Endodermal cell (in vitro differentiated cells): Measurements from ENCODE around the gene EMX2. TPM values are rescaled to one million over a fixed set of nuclear protein-coding genes. Genes with fewer than 3 reads are reported as not detected.

Source experiments
- DNase-seq: peaks from one replicate; pipeline ENCODE4 v3.0.0-alpha.2; 2017
- H3K27ac ChIP-seq: 2 replicates; pipeline ENCODE4 v1.5.1; 2013; ENCODE audit warnings: mild to moderate bottlenecking, low read depth, low read length, moderate library complexity
- H3K27me3 ChIP-seq: 2 replicates; pipeline ENCODE4 v1.6.1; 2013; ENCODE audit warnings: mild to moderate bottlenecking, low read length, moderate library complexity; ENCODE audit not compliant: insufficient read depth, control insufficient read depth, poor library complexity, severe bottlenecking
- H3K36me3 ChIP-seq: 2 replicates; pipeline ENCODE4 v1.7.0; 2013; ENCODE audit warnings: mild to moderate bottlenecking, low read length, moderate library complexity; ENCODE audit not compliant: control insufficient read depth, insufficient read depth
- H3K4me1 ChIP-seq: one replicate; pipeline ENCODE4 v1.7.0; 2013; ENCODE audit warnings: low read length; ENCODE audit not compliant: control insufficient read depth, insufficient read depth
- H3K4me3 ChIP-seq: 2 replicates; pipeline ENCODE4 v1.5.1; 2013; ENCODE audit warnings: mild to moderate bottlenecking, low read length, moderate library complexity
- H3K9ac ChIP-seq: 2 replicates; pipeline ENCODE4 v1.6.1; 2013; ENCODE audit warnings: mild to moderate bottlenecking, low read length, moderate library complexity; ENCODE audit not compliant: poor library complexity, severe bottlenecking; ENCODE audit errors: extremely low read depth
- H3K9me3 ChIP-seq: 2 replicates; pipeline ENCODE4 v1.6.1; 2013; ENCODE audit warnings: mild to moderate bottlenecking, low read length, moderate library complexity; ENCODE audit not compliant: control insufficient read depth
- H3K27ac Mint-ChIP-seq: 2 replicates; pipeline ENCODE4 v1.8.0; 2020; ENCODE audit warnings: mixed read lengths
- H3K27me3 Mint-ChIP-seq: 2 replicates; pipeline ENCODE4 v1.8.0; 2021; ENCODE audit warnings: mild to moderate bottlenecking, mixed read lengths; ENCODE audit not compliant: insufficient read depth
- H3K36me3 Mint-ChIP-seq: 2 replicates; pipeline ENCODE4 v1.8.0; 2020; ENCODE audit warnings: low read depth, mixed read lengths
- H3K4me1 Mint-ChIP-seq: 2 replicates; pipeline ENCODE4 v1.8.0; 2020; ENCODE audit warnings: mixed read lengths
- H3K4me3 Mint-ChIP-seq: 2 replicates; pipeline ENCODE4 v1.8.0; 2020; ENCODE audit warnings: mild to moderate bottlenecking, moderate library complexity, mixed read lengths
- H3K9me3 Mint-ChIP-seq: 2 replicates; pipeline ENCODE4 v1.8.0; 2020; ENCODE audit warnings: mild to moderate bottlenecking, mixed read lengths
- CTCF ChIP-seq: fragments of 200-600 bp; sonication (generic); conservative IDR thresholded peaks from 2 replicates; pipeline ENCODE4 v1.5.0; 2021; ENCODE audit warnings: antibody characterized with exemption, mild to moderate bottlenecking
- WGBS, 2 experiments: methylation state at CpG; one replicate each; pipeline versions ENCODE4 v1.1.5 to v1.1.7; 2013; ENCODE audit warnings: missing lambda C conversion rate in 2 of 2, mixed read lengths in 1 of 2; ENCODE audit not compliant: insufficient coverage in 1 of 2, insufficient read length in 1 of 2; 5-methylcytosine and 5-hydroxymethylcytosine counted together
- total RNA-seq, 2 donors: library from RNA; stranded (reverse); fragmentation: NEBNext Ultra II Directional in 1 of 2; extraction: Animal tissue kit (Norgen Biotek cat#: 25700) in 1 of 2; gene quantifications; 2 replicates in 1 of 2; 3 replicates in 1 of 2; pipeline ENCODE4 v1.2.1, GENCODE V29; 2021

Gene EMX2
- total RNA-seq, 2 donors from 2014 or later, result 0.18 TPM; not detected in 1

GRCh38 chr10:117497736-117498135 lies 44.8 kb upstream of the EMX2 start:
- no peak overlapping the region for H3K4me3 ChIP-seq
- peaks cover 2% of the 10 kb centered on the region for H3K4me1 ChIP-seq
- no peaks in the 10 kb centered on the region for H3K36me3 ChIP-seq
- Mint-ChIP-seq H3K4me3 (no peak overlapping the region), H3K27me3 (peaks cover 87% of the 10 kb centered on the region), H3K36me3 (no peaks in the 10 kb centered on the region), H3K27ac (no peak overlapping the region), H3K9me3 (no peaks in the 10 kb centered on the region), H3K4me1 (peaks cover 12% of the 10 kb centered on the region)
- DNase-seq, result peak; percentile 28
- peaks cover 86% of the 10 kb centered on the region for H3K27me3 ChIP-seq
- no peak overlapping the region for H3K9ac ChIP-seq
- WGBS, 2 experiments, result 91 to 100% methylated on average over 3 to 6 of the region's 6 CpGs
- H3K9me3 ChIP-seq, result no peaks in the 10 kb centered on the region
- TF ChIP-seq CTCF, result no peak
- H3K27ac ChIP-seq, result no peak overlapping the region

- H3K4me3 ChIP-seq, result no peak overlapping the region
- H3K27me3 ChIP-seq, result peaks cover 86% of the 10 kb centered on the region
- no peak overlapping the region for H3K9ac ChIP-seq
- H3K36me3 Mint-ChIP-seq, result no peaks in the 10 kb centered on the region
- H3K27me3 Mint-ChIP-seq, result peaks cover 84% of the 10 kb centered on the region
- H3K9me3 ChIP-seq, result no peaks in the 10 kb centered on the region
- no peaks in the 10 kb centered on the region for H3K9me3 Mint-ChIP-seq
- no peak overlapping the region for H3K4me3 Mint-ChIP-seq
- WGBS, 2 experiments, result 86 to 100% methylated on average over 1 to 12 of the region's 12 CpGs
- H3K27ac Mint-ChIP-seq, result no peak overlapping the region
- peaks cover 2% of the 10 kb centered on the region for H3K4me1 ChIP-seq
- DNase-seq, result peak; percentile 44
- H3K36me3 ChIP-seq, result no peaks in the 10 kb centered on the region
- TF ChIP-seq CTCF, result no peak
- peaks cover 12% of the 10 kb centered on the region for H3K4me1 Mint-ChIP-seq
- H3K27ac ChIP-seq, result no peak overlapping the region
Measured at GRCh38 chr10:117499248-117500105, 43.1 kb upstream of the EMX2 start.

- H3K27ac Mint-ChIP-seq, result no peak overlapping the region
- 85 to 95% methylated on average over 3 to 5 of the region's 5 CpGs for WGBS, 2 experiments
- H3K27me3 ChIP-seq, result peaks cover 83% of the 10 kb centered on the region
Measured at GRCh38 chr10:117500456-117500855, 42.1 kb upstream of the EMX2 start.

More at GRCh38 chr10:117500456-117500855, 42.1 kb upstream of the EMX2 start:
- H3K9ac ChIP-seq, result no peak overlapping the region
- peaks cover 6% of the 10 kb centered on the region for H3K4me1 ChIP-seq
- H3K36me3 Mint-ChIP-seq, result no peaks in the 10 kb centered on the region
- H3K4me1 Mint-ChIP-seq, result peaks cover 12% of the 10 kb centered on the region
- no peaks in the 10 kb centered on the region for H3K9me3 ChIP-seq
- TF ChIP-seq CTCF, result no peak
- no peaks in the 10 kb centered on the region for H3K9me3 Mint-ChIP-seq
- no peak overlapping the region for H3K27ac ChIP-seq
- no peak overlapping the region for H3K4me3 Mint-ChIP-seq
- H3K4me3 ChIP-seq, result no peak overlapping the region
- peaks cover 81% of the 10 kb centered on the region for H3K27me3 Mint-ChIP-seq
- no peak for DNase-seq
- no peaks in the 10 kb centered on the region for H3K36me3 ChIP-seq
